Left renal pelvis (tissue), 4 donors: Measurements from ENCODE around the gene LAT. TPM values are rescaled to one million over a fixed set of nuclear protein-coding genes. Genes with fewer than 3 reads are reported as not detected.

ENCODE experiments used
- polyA plus RNA-seq, 4 donors: library from polyadenylated mRNA; unstranded; fragments of 120-200 nt; gene quantifications; one replicate each; pipeline ENCODE4 v1.2.1, GENCODE V29; 2013; ENCODE audit not compliant: insufficient read length in 4 of 4

The LAT gene
- polyA plus RNA-seq, 4 donors = 4.7 to 9.9 (median 5.9) TPM

Other genes starting within 250 kb of the LAT start
- 1 to 10 TPM in 3 of 4 donors, under 1 TPM in 1; 0.70 to 3.8 (median 1.9) TPM for gene NPIPB9, start 233.3 kb upstream of the LAT start, polyA plus RNA-seq
- gene ATXN2L, start 162.1 kb upstream of the LAT start, polyA plus RNA-seq = 100 to 1,000 TPM in 2 of 4 donors, 10 to 100 TPM in 2; 88.4 to 148 (median 100) TPM
- 100 to 1,000 TPM; 113 to 227 (median 198) TPM for gene TUFM, start 138.7 kb upstream of the LAT start, polyA plus RNA-seq
- gene SH2B1, start 121.2 kb upstream of the LAT start, polyA plus RNA-seq = 10 to 100 TPM; 58.4 to 92.1 (median 62.9) TPM
- 1 to 10 TPM; 2.5 to 6.4 (median 3.3) TPM for gene ATP2A1, start 106.6 kb upstream of the LAT start, polyA plus RNA-seq
- gene RABEP2, start 59.8 kb upstream of the LAT start, polyA plus RNA-seq = 10 to 100 TPM; 15.7 to 34.4 (median 17.6) TPM
- gene CD19, start 53.1 kb upstream of the LAT start, polyA plus RNA-seq = 1 to 10 TPM; 1.3 to 5.3 (median 3.7) TPM
- 10 to 100 TPM; 27.5 to 65.1 (median 40.5) TPM for gene NFATC2IP, start 34.1 kb upstream of the LAT start, polyA plus RNA-seq
- gene SPNS1, start 10.3 kb upstream of the LAT start, polyA plus RNA-seq = 10 to 100 TPM; 27.3 to 57.9 (median 37.7) TPM